Liver (tissue), 9 donors: ENCODE data around the gene RPL38. TPM values are rescaled to one million over a fixed set of nuclear protein-coding genes. Genes with fewer than 3 reads are reported as not detected.

Experiments used
- DNase-seq: peaks from one replicate; pipeline ENCODE4 v3.0.0-alpha.2; 2017; ENCODE audit warnings: low spot score
- H3K27ac ChIP-seq, 2 donors: one replicate each; pipeline ENCODE4 v1.7.0; 2013; ENCODE audit warnings: inconsistent platforms in 2 of 2, low read length in 2 of 2, control low read depth in 1 of 2, low read depth in 1 of 2, mild to moderate bottlenecking in 1 of 2
- H3K27me3 ChIP-seq, 4 donors: one replicate each; pipeline versions ENCODE4 v1.6.1 to v1.7.0; 2013; ENCODE audit warnings: low read length in 3 of 4, inconsistent platforms in 1 of 4, mild to moderate bottlenecking in 1 of 4, moderate library complexity in 1 of 4; ENCODE audit not compliant: control insufficient read depth in 4 of 4, insufficient read depth in 4 of 4
- H3K36me3 ChIP-seq, 4 donors: one replicate each; pipeline versions ENCODE4 v1.6.1 to v1.7.0; 2013; ENCODE audit warnings: low read length in 3 of 4, mild to moderate bottlenecking in 3 of 4, low read depth in 1 of 4, moderate library complexity in 1 of 4; ENCODE audit not compliant: control insufficient read depth in 4 of 4, insufficient read depth in 3 of 4
- H3K4me1 ChIP-seq, 4 donors: one replicate each; pipeline versions ENCODE4 v1.6.1 to v1.7.0; 2013; ENCODE audit warnings: low read length in 3 of 4, mild to moderate bottlenecking in 3 of 4, moderate library complexity in 1 of 4; ENCODE audit not compliant: control insufficient read depth in 4 of 4, insufficient read depth in 4 of 4
- H3K4me3 ChIP-seq, 3 donors: one replicate each; pipeline versions ENCODE4 v1.6.1 to v1.7.0; 2013; ENCODE audit warnings: low read length in 3 of 3, control low read depth in 1 of 3, low read depth in 1 of 3, mild to moderate bottlenecking in 1 of 3
- H3K9ac ChIP-seq, 2 donors: one replicate each; pipeline ENCODE4 v1.7.0; 2013; ENCODE audit warnings: low read length in 2 of 2, mild to moderate bottlenecking in 2 of 2, moderate library complexity in 2 of 2, control low read depth in 1 of 2, low read depth in 1 of 2
- H3K9me3 ChIP-seq, 4 donors: one replicate each; pipeline versions ENCODE4 v1.6.1 to v1.7.0; 2013; ENCODE audit warnings: low read length in 3 of 4; ENCODE audit not compliant: control insufficient read depth in 4 of 4
- ATF3 ChIP-seq: IDR thresholded peaks from 2 replicates; pipeline ENCODE4 v1.6.1; 2016; ENCODE audit warnings: antibody characterized with exemption
- CTCF ChIP-seq: fragments of 150-350 bp; IDR thresholded peaks from 2 replicates; pipeline ENCODE4 v1.5.1; 2017; ENCODE audit warnings: improper control_type of control experiment, low read depth, low read length; ENCODE audit not compliant: missing input control
- EGR1 ChIP-seq, 2 donors: IDR thresholded peaks; 2 replicates each; pipeline ENCODE4 v1.6.1; 2016 to 2018; ENCODE audit warnings: antibody characterized with exemption in 2 of 2, low read depth in 2 of 2
- FOXA1 ChIP-seq: IDR thresholded peaks from 2 replicates; pipeline ENCODE4 v1.6.1; 2016; ENCODE audit warnings: antibody characterized with exemption
- JUND ChIP-seq, 2 donors: IDR thresholded peaks; 2 replicates each; pipeline ENCODE4 v1.6.1; 2016; ENCODE audit warnings: antibody characterized with exemption in 2 of 2
- NR2F2 ChIP-seq: IDR thresholded peaks from 2 replicates; pipeline ENCODE4 v1.6.1; 2016; ENCODE audit warnings: antibody characterized with exemption
- RAD21 ChIP-seq, 2 donors: IDR thresholded peaks; 2 replicates each; pipeline ENCODE4 v1.6.1; 2016; ENCODE audit warnings: antibody characterized with exemption in 2 of 2, mild to moderate bottlenecking in 2 of 2
- REST ChIP-seq: IDR thresholded peaks from 2 replicates; pipeline ENCODE4 v1.6.1; 2016; ENCODE audit warnings: antibody characterized with exemption, mild to moderate bottlenecking
- RXRA ChIP-seq, 2 donors: IDR thresholded peaks; 2 replicates each; pipeline ENCODE4 v1.6.1; 2017 to 2018; ENCODE audit warnings: antibody characterized with exemption in 2 of 2, mild to moderate bottlenecking in 1 of 2
- SP1 ChIP-seq: IDR thresholded peaks from 2 replicates; pipeline ENCODE4 v1.6.1; 2018; ENCODE audit warnings: antibody characterized with exemption, mild to moderate bottlenecking
- TAF1 ChIP-seq: conservative IDR thresholded peaks from 2 replicates; pipeline ENCODE4 v1.6.1; 2016; ENCODE audit warnings: antibody characterized with exemption, mild to moderate bottlenecking
- YY1 ChIP-seq: IDR thresholded peaks from 2 replicates; pipeline ENCODE4 v1.6.1; 2016; ENCODE audit warnings: antibody characterized with exemption, mild to moderate bottlenecking
- WGBS: extraction: QIAGEN DNeasy Blood & Tissue Kit; methylation state at CpG from one replicate; pipeline ENCODE4 v1.1.7; 2013; 5-methylcytosine and 5-hydroxymethylcytosine counted together
- polyA plus RNA-seq, 2 donors: library from polyadenylated mRNA; stranded (reverse) in 1 of 2; unstranded in 1 of 2; fragments of 200-250 nt in 1 of 2; fragments of >200 nt in 1 of 2; fragmentation: Nextera tagmentation in 1 of 2; extraction: Ambion mirVana in 1 of 2; gene quantifications; one replicate each; pipeline versions ENCODE4 v1.2.1 to v1.2.3, GENCODE V29; 2013 to 2015
- total RNA-seq, 2 donors: library from RNA; depleted of rRNA; stranded (reverse); fragments of >200 nt; gene quantifications; one replicate each; pipeline ENCODE4 v1.2.3, GENCODE V29; 2014
- donor health status: healthy.
- donor health status: healthy.
- donor health status: healthy.
- donor health status: healthy.
- donor health status: healthy.

The RPL38 gene
- total and polyA plus RNA-seq, 4 donors, result 67.7 to 1,367 (median 455) TPM

GRCh38 chr17:74210191-74211140, 7.0 kb downstream of the RPL38 start:
- TF ChIP-seq YY1 (peak; percentile 31), RXRA (IDR thresholded peaks at IDR 0.05) (peak in 1 of 2 donors; percentile 10), RAD21 (IDR thresholded peaks at IDR 0.05) (peak; percentile 78 to 82), CTCF (peak; percentile 94), EGR1 (IDR thresholded peaks at IDR 0.05; ENCODE audit: low read depth in 2 of 2) (no peak)
- DNase-seq, result peak; percentile 79
- Histone ChIP-seq H3K9me3 (no peaks in the 10 kb centered on the region), H3K4me1 (peaks cover 9 to 40% (median 25%) of the 10 kb centered on the region in 4 donors), H3K4me3 (no peak overlapping the region), H3K27me3 (no peaks in the 10 kb centered on the region), H3K36me3 (peaks cover 8 to 33% (median 26%) of the 10 kb centered on the region in 4 donors), H3K9ac (no peak overlapping the region), H3K27ac (no peak overlapping the region)
- 63% methylated on average over 18 of the region's 18 CpGs for WGBS

GRCh38 chr17:74211141-74211911, 7.8 kb downstream of the RPL38 start:
- Histone ChIP-seq H3K9ac (no peak overlapping the region), H3K27me3 (no peaks in the 10 kb centered on the region), H3K4me1 (peaks cover 9 to 36% (median 24%) of the 10 kb centered on the region in 4 donors), H3K4me3 (no peak overlapping the region), H3K36me3 (peaks cover 5 to 29% (median 22%) of the 10 kb centered on the region in 4 donors), H3K27ac (no peak overlapping the region), H3K9me3 (no peaks in the 10 kb centered on the region)
- 83% methylated on average over 14 of the region's 14 CpGs for WGBS
- DNase-seq, result no peak
- TF ChIP-seq SP1 (no peak), EGR1 (IDR thresholded peaks at IDR 0.05; ENCODE audit: low read depth in 2 of 2) (no peak), JUND (IDR thresholded peaks at IDR 0.05) (no peak), NR2F2 (no peak), CTCF (no peak), TAF1 (no peak)

- H3K4me1 ChIP-seq, result peaks cover 9 to 35% (median 24%) of the 10 kb centered on the region in 4 donors
- peak overlapping the region in 1 of 3 donors; percentile 63 for H3K4me3 ChIP-seq
- DNase-seq, result no peak
- H3K9me3 ChIP-seq, result no peaks in the 10 kb centered on the region
- H3K27me3 ChIP-seq, result no peaks in the 10 kb centered on the region
- H3K27ac ChIP-seq, result no peak overlapping the region
- TF ChIP-seq CTCF, result no peak
- TF ChIP-seq YY1, result no peak
- no peak for TF ChIP-seq TAF1
- no peak for TF ChIP-seq NR2F2
- TF ChIP-seq FOXA1, result no peak
- TF ChIP-seq JUND (IDR thresholded peaks at IDR 0.05), result no peak
- TF ChIP-seq REST, result no peak
- TF ChIP-seq RAD21 (IDR thresholded peaks at IDR 0.05), result no peak
- TF ChIP-seq ATF3, result no peak
- no peak overlapping the region for H3K9ac ChIP-seq
- 66% methylated on average over 8 of the region's 8 CpGs for WGBS
- peaks cover 5 to 27% (median 22%) of the 10 kb centered on the region in 4 donors for H3K36me3 ChIP-seq
These were observed 8.4 kb downstream of the RPL38 start for GRCh38 chr17:74211912-74212208.
